Esophagus squamous epithelium (tissue), 5 donors: ENCODE measurements around the gene ANKRD39. TPM values are rescaled to one million over a fixed set of nuclear protein-coding genes. Genes with fewer than 3 reads are reported as not detected.

Experiments
- DNase-seq: peaks from one replicate; lab custom pipeline; 2025; lab: John Stamatoyannopoulos, UW
- H3K27ac ChIP-seq, 4 donors: fragments of 200-600 bp; sonication (generic); one replicate each; pipeline ENCODE4 v1.5.1; 2016 to 2019; ENCODE audit warnings: mild to moderate bottlenecking in 1 of 4
- H3K27me3 ChIP-seq, 4 donors: fragments of 200-600 bp; sonication (generic); 1 replicate in 3 of 4; 2 replicates in 1 of 4; pipeline versions ENCODE4 v1.5.1 to v1.6.0; 2017 to 2021; ENCODE audit warnings: antibody characterized with exemption in 1 of 4
- H3K36me3 ChIP-seq, 3 donors: fragments of 200-600 bp; sonication (generic); one replicate each; pipeline ENCODE4 v1.5.1; 2016 to 2019
- H3K4me1 ChIP-seq, 3 donors: fragments of 200-600 bp; sonication (generic); one replicate each; pipeline ENCODE4 v1.5.1; 2017 to 2019
- H3K4me3 ChIP-seq, 4 donors: fragments of 200-600 bp; sonication (generic); 1 replicate in 3 of 4; 2 replicates in 1 of 4; pipeline ENCODE4 v1.5.1; 2016 to 2019; ENCODE audit warnings: mild to moderate bottlenecking in 2 of 4, moderate library complexity in 1 of 4
- H3K9me3 ChIP-seq, 3 donors: fragments of 200-600 bp; sonication (generic); one replicate each; pipeline ENCODE4 v1.5.1; 2016 to 2019
- POLR2A ChIP-seq, 4 donors: fragments of 450-650 bp; IDR thresholded peaks; one replicate each; pipeline ENCODE4 v1.6.1; 2017; ENCODE audit warnings: antibody characterized with exemption in 4 of 4, mild to moderate bottlenecking in 4 of 4, moderate library complexity in 3 of 4
- WGBS, 2 donors: methylation state at CpG; one replicate each; pipeline ENCODE4 v1.1.5; 2018; 5-methylcytosine and 5-hydroxymethylcytosine counted together
- intact Hi-C: fragments of 100-400 bp; cut with DNase I; formaldehyde crosslinking; loops from one replicate; pipeline ENCODE4 v1.15.0; 2022
- total RNA-seq, 4 donors: library from RNA; depleted of rRNA; stranded (reverse); fragments of >200 nt; gene quantifications; one replicate each; pipeline ENCODE4 v1.1.0, GENCODE V29; 2016
- TF ChIP-seq, protein P1 (sequence below), 6 experiments: fragments of 450-650 bp in 4 of 6; fragments of 200-600 bp in 2 of 6; sonication (generic) in 2 of 6; IDR thresholded peaks; one replicate each; pipeline ENCODE4 v1.5.1; 2016 to 2019; ENCODE audit warnings: antibody characterized with exemption in 6 of 6, mild to moderate bottlenecking in 4 of 6, moderate library complexity in 4 of 6
- donor health status: DM: yes; HTN: yes; CAD: no.

The ANKRD39 gene
- total RNA-seq, 4 donors from 2014 or later, result 7.1 to 17.2 (median 14.0) TPM

DNA sequence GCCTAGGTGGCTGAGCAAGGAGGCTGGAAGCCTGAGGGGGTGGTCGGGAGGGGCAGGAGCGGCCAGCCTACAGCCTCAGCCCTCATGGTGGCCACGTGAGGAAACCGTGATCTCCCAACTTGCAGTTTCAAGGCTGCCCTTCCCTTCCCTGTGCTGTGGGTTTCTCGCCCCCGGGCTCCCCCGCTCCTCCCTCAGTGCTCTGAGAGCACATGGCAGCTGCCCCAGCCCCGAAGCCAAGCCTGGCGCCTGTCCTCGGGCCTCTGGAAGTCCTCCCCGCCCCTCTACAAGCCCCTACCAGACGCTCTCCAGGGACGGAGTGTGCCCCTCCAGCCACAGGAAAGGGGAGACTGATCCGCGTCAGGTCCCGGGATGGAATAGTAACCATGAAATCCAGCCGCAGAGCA lies 13.4 kb downstream of the ANKRD39 start:
- Histone ChIP-seq H3K27me3 (no peaks in the 10 kb centered on the region), H3K36me3 (peaks cover 0 to 48% (median 11%) of the 10 kb centered on the region in 3 donors), H3K27ac (no peak overlapping the region), H3K4me3 (no peak overlapping the region), H3K4me1 (peaks cover 0 to 5% (median 0%) of the 10 kb centered on the region in 3 donors), H3K9me3 (no peaks in the 10 kb centered on the region)
- intact Hi-C loops, result no loop called here
- DNase-seq, result no peak
- WGBS, 2 donors, result 80 to 89% methylated on average over 2 to 13 of the region's 17 CpGs
- TF ChIP-seq, protein P1, sequence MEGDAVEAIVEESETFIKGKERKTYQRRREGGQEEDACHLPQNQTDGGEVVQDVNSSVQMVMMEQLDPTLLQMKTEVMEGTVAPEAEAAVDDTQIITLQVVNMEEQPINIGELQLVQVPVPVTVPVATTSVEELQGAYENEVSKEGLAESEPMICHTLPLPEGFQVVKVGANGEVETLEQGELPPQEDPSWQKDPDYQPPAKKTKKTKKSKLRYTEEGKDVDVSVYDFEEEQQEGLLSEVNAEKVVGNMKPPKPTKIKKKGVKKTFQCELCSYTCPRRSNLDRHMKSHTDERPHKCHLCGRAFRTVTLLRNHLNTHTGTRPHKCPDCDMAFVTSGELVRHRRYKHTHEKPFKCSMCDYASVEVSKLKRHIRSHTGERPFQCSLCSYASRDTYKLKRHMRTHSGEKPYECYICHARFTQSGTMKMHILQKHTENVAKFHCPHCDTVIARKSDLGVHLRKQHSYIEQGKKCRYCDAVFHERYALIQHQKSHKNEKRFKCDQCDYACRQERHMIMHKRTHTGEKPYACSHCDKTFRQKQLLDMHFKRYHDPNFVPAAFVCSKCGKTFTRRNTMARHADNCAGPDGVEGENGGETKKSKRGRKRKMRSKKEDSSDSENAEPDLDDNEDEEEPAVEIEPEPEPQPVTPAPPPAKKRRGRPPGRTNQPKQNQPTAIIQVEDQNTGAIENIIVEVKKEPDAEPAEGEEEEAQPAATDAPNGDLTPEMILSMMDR (IDR thresholded peaks at IDR 0.05), result no peak
- TF ChIP-seq POLR2A (IDR thresholded peaks at IDR 0.05), result no peak

DNA sequence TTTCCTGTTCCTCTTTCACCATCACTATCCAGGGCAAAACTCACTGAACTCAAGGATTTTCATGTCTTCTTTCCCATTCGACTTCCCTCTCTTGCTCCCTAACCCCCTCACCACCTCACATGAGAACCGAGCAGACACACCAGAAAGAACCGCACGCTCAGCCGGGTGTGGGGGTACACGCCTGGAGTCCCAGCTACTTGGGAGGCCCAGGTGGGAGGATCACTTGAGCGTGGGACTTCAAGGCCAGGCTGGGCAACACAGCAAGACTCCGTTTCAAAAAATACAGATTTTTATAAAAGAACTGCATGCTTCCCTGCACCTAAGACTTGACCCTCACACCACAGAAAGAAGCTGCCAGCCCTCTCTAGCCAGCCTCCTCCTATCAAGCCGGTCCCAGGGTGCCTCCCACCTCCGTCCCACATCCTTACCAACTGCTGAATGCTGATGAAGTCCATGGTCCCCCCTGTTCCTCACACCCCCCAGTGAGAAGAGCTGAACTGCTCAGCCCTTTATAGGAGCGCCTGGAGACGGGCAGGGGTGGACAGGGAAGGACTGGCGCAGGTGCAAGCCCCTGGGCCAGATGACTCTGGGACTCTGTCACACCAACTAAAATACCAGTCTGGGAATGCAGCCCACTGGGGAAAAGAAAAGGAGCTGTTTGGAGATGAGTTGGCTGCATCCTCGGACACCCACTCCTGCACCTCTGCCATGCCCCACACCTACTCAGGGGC lies 14.1 kb downstream of the ANKRD39 start, which contains the start of gene ANKRD23:
Gene ANKRD23, minus strand, starts transcription at position 484 of the 731 bp plus-strand sequence. Its CDS starts 29 bp downstream, at position 455.
- DNase-seq, result no peak
- intact Hi-C loops, result no loop called here
- Histone ChIP-seq H3K27ac (no peak within 1 kb of the TSS), H3K4me1 (peaks cover 0 to 12% (median 0%) of the 10 kb centered on the region in 3 donors), H3K27me3 (no peaks in the 10 kb centered on the region), H3K9me3 (no peaks in the 10 kb centered on the region), H3K36me3 (peaks cover 0 to 48% (median 9%) of the 10 kb centered on the region in 3 donors), H3K4me3 (no peak within 1 kb of the TSS)
- TF ChIP-seq, protein P1 (IDR thresholded peaks at IDR 0.05), result no peak
- TF ChIP-seq POLR2A (IDR thresholded peaks at IDR 0.05), result no peak
- 89 to 97% methylated on average over 8 to 10 of the region's 14 CpGs for WGBS, 2 donors

DNA sequence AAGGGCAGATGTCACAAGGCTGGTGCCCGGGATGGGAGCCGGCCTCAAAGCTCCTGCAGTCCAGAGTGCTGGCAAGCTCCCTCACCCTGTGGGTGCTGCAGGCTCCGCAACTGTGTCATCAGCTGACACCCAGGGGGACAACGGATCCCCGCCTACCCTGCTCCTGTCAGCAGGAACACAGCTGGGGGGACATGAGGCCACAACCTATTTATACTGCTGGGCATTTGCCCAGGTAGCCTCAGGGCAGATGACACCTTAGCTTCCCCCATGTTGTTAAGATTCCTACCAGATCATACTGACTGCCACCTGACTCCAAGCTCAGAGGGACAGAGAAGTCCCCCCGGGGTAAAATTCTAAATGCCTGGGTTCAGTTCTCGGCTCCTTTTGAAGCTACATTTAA lies 15.2 kb downstream of the ANKRD39 start:
- 88% methylated on average over 5 of the region's 7 CpGs; no CpG with 5 or more reads in 1 of the 2 donors for WGBS, 2 donors
- intact Hi-C loops, result no loop called here
- TF ChIP-seq, protein P1 (IDR thresholded peaks at IDR 0.05), result no peak
- TF ChIP-seq POLR2A (IDR thresholded peaks at IDR 0.05), result no peak

DNA sequence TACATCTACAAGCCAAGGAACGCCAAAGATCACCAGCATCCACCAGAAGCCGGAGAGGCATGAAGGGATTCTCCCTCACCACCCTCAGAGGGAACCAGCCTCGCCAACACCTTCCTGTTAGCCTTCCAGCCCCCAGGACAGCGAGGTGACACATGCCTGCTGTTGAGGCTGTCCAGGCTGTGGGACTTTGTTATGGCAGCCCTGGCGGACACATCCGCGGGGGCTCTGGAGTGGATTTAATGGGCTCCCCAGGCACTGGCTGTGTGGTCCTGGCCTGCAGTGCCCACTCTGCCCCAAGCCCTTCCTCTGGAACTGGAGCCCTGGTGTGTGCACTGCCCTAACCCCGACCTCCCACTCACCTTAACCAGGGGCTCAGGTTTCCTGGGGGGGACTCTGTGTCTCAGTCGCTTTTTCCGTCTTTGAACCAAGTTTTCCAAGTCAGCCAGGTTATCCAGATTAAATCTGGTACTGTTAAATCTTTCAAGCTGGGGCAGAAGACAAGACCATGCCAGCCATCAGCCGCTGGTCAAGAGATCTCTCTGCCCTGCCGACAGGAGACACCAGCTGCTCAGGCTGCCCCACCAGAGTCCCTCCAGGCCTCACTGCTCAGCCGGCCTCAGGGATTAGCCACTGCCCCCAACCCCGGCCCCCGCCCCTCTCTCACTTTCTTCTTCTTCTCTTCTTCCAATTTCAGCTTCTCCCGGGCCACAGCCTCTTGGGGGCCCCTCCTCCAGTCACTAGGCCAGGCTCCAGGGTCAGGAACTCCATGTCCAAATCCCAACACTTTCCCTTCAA lies 15.9 kb downstream of the ANKRD39 start:
- Histone ChIP-seq H3K4me1 (peaks cover 0 to 13% (median 0%) of the 10 kb centered on the region in 3 donors), H3K27ac (no peak overlapping the region), H3K9me3 (no peaks in the 10 kb centered on the region), H3K4me3 (no peak overlapping the region), H3K36me3 (peaks cover 0 to 48% (median 0%) of the 10 kb centered on the region in 3 donors), H3K27me3 (no peaks in the 10 kb centered on the region)
- TF ChIP-seq, protein P1 (IDR thresholded peaks at IDR 0.05), result no peak
- TF ChIP-seq POLR2A (IDR thresholded peaks at IDR 0.05), result no peak
- 77 to 87% methylated on average over 12 to 16 of the region's 16 CpGs for WGBS, 2 donors
- intact Hi-C loops, result no loop called here
- no peak for DNase-seq

More for the DNA sequence above, 15.2 kb downstream of the ANKRD39 start:
- H3K4me3 ChIP-seq, result no peak overlapping the region
- peaks cover 0 to 13% (median 0%) of the 10 kb centered on the region in 3 donors for H3K4me1 ChIP-seq
- no peaks in the 10 kb centered on the region for H3K9me3 ChIP-seq
- no peaks in the 10 kb centered on the region for H3K27me3 ChIP-seq
- H3K27ac ChIP-seq, result no peak overlapping the region
- DNase-seq, result no peak
- H3K36me3 ChIP-seq, result peaks cover 0 to 48% (median 0%) of the 10 kb centered on the region in 3 donors
